HG02970 (cell line): Measurements from ENCODE around the gene SERPINI1.

Experiments
- ATAC-seq: cut with Tn5 transposase; IDR thresholded peaks from one replicate; pipeline ENCODE4 v1.9.1; 2021; ENCODE audit warnings: mild to moderate bottlenecking, moderate library complexity, moderate number of reproducible peaks; ENCODE audit not compliant: unreplicated experiment, low FRiP score

The SERPINI1 gene

GRCh38 chr3:167843886-167844285 is 108.4 kb downstream of the SERPINI1 start:
- ATAC-seq, result no peak

- ATAC-seq, result no peak
These were observed 109.0 kb downstream of the SERPINI1 start for GRCh38 chr3:167844528-167844927.

GRCh38 chr3:167851171-167851570 is 115.7 kb downstream of the SERPINI1 start:
- no peak for ATAC-seq

DNA sequence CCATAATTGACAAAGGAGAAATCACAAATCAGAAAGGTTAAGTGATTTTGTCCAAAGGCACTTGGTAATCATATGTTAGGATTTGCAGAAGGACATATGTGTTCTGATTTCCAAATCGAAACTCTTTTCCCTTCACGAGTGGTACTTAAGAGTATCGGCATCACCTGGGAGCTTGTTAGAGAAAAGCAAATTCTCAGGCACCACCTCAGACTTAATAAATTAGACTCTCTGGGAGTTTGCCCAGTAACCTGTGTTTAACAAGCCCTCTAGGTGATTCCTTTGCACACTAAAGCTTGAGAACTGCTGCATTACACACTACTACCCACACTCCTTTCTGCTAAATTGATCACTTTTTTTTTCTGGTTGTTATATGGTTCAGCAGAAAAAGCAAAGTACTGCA is 116.2 kb downstream of the SERPINI1 start:
- no peak for ATAC-seq

DNA sequence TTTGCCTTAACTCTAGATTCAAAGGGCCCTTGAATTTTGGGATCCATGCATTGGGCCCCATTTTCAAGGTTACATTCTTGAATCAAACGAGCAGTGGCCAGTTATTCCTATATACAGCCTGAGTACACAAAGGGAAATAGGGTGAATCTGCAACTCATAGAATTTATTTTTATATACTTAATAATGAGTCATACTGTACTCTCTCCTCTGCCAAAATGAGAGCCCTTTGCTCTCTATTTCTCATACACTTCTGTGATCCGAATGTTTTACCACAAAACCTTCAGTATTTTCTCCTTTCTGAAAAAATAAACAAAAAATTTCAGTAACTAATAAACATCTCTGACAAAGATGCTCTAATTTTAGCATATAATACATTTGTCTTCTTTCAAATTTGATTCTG is 116.7 kb downstream of the SERPINI1 start:
- ATAC-seq, result no peak

DNA sequence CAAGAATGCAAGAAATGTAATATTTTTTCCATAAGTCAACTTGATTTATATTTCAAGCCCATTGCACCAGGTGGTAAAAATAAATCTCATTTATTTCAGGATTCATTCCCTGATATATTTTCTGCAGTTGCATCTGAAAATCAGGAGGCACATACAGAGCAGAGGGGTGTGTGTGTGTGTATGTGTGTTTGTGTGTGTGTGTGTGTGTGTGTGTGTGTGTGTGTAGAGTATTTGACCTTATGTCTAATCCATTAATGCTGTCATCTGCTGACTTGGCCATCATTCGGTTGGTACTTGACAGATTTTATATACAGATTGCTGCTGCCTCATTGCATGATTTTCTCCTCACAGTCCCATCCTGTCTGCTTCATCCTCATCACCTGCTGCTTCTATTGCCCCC is 118.5 kb downstream of the SERPINI1 start:
- no peak for ATAC-seq

DNA sequence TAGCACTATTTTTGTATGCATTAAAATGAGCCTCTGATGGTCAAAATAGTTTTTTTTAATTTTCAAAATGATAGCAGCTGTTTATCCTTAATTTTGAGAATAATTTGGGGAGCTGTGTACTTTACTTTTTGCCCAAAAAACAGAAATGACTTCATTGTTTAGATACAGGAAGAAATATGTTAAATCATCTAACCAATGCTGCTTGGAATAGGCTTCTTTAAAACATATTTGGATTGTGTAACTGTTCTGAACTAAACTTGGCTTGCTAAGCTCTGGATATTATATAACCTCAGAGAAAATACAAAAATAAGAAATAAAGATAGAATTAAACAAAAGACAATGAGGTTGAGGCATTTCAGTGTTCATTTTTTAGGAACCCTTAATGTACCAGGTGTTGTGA is 119.3 kb downstream of the SERPINI1 start:
- ATAC-seq, result no peak

- ATAC-seq, result no peak
These were observed 119.8 kb downstream of the SERPINI1 start for GRCh38 chr3:167855306-167855705.

DNA sequence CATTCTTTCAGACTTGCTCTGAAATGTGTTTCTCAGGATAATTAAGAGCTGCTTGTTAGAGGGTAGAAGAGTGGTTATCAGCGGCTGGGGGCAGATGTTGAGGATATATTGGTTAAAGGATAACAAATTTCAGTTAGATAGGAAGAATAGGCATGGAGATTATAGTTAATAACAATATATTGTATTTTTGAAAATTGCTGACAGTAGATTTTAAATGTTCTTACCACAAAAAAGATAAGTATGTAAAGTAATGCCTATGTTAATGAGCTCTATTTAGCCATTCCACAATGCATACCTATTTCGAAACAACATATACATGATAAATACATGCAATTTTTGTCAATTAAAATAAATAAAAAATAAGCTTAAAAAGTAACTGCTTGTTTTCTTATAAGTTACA is 123.3 kb downstream of the SERPINI1 start:
- no peak for ATAC-seq

- no peak for ATAC-seq
These were observed 124.1 kb downstream of the SERPINI1 start for GRCh38 chr3:167859610-167860009.

DNA sequence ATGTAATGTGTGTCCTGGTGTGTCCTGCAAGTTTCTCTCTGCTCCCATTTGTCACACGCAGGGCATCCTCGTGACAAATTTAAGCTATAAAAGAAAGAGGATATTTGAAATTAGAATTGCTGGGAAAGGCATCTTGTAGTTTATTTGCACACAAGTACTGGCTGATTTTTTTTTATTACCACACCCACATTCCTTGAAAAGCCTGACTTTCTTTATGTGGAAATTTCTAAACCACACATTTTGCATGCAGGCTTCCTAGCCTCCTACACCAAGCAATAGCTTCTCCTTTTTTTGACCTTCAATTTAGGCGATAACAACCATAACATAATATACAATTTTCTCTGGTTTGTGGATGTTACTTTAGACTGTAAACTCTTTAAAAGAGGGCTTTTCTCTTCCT is 126.1 kb downstream of the SERPINI1 start:
- ATAC-seq, result no peak

- ATAC-seq, result no peak
These were observed 126.7 kb downstream of the SERPINI1 start for GRCh38 chr3:167862104-167862730.

DNA sequence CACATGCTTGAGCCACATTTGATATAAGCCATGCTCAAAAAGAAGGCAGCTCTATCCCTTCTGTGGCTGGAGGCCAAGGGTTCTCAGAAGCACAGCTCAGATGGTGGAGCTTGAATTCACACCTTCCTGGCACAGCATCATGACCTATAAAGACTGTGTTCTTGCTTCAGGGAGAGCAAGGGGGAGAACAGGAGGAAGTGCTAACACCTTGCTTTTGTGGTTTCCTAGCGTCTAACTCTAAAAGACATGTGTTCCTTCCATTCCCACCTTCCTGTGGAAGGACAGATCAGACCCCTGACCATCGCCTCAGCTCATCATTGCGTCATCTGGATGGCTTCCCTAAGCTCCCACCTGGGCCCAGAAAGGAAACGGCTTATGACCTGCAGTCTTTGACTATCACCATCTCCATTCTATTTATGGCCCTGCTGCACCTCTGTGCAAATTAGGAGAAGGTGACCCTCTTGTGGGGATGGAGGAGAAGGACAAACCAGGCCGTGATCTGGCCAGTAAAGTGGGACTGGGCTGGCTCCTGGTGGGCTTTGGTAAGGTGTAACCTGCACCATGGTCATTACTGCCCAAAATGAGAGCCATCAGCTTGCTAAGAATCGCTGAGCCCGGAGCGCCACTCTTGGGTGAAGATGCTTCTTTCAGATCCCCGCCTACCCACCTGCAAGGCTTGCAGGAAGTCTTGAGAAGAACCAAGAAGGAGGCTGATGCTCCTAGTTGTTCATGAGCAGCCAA is 128.5 kb downstream of the SERPINI1 start:
- no peak for ATAC-seq

GRCh38 chr3:167864552-167864874 is 129.0 kb downstream of the SERPINI1 start:
- ATAC-seq, result no peak

GRCh38 chr3:167866331-167866730 is 130.8 kb downstream of the SERPINI1 start:
- no peak for ATAC-seq

GRCh38 chr3:167867981-167868380 is 132.5 kb downstream of the SERPINI1 start:
- no peak for ATAC-seq

- no peak for ATAC-seq
These were observed 134.7 kb downstream of the SERPINI1 start for GRCh38 chr3:167870181-167870580.

DNA sequence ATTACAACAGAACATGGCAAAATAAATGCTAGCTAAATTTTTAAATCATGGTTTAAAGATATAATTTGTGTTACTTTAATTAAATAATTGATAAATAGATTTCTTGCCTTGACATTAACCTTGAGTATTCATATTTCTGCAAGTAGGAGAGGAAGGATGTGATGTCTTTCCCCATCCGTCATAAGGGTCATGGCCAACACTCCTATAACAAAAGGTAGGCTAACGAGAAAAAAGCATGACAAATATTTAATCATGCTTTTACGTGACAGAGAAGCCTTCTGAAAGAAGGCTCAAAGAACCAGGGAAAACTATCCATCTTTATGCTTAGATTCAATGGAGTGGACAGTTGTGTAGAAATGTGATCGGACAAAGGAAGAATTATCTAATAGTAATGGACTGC is 135.2 kb downstream of the SERPINI1 start:
- ATAC-seq, result no peak

GRCh38 chr3:167872032-167872431 is 136.5 kb downstream of the SERPINI1 start:
- ATAC-seq, result no peak

DNA sequence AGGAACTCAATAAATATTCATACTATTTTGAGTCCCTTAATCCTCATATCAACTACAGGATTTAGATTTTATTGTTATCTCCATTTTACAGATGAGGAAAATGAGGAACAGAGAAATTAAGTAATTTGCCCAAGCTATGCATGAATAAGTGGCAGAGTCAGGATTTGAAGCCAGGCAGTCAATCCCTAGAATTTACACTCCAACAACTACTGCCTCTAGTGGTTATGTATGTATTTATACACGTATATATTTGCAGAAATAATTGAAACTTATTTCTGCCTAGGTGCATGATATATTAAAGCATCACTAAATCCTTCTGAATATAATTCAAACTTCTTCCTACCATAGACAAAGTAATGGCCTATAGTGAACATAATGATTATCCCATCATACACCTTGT is 137.4 kb downstream of the SERPINI1 start:
- ATAC-seq, result no peak

DNA sequence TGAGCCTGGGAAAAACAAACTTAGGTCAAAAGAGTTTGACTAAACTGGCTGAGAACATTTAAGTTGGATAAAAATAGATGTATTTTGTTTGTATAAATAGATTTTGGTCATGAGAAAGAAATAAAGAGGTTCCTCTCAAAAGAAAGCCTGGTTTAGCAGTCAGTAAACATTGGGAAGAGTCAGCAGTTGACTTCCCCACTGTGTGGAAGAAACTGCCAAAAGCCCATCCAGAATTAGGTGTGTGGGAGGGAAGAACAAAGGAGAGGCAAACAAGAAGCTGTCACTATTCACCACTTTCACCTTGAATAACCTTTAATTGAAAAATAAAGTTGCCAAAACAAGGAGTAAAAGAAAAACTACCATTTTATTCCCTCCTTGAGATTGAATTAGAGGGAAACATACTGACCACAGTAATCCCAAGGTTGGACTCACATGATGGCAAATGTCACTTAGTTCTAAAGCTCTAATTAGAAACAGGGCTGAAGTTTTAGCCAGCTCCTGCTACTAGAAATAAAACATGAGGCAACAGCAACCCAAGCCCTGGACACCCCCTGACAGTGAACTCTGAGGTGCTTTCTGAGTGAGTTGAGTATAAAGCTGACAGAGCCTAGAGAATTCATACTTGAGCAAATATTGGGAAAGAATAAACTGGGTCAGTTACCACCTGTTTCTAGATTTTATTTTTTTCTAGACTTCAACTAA is 139.3 kb downstream of the SERPINI1 start:
- no peak for ATAC-seq
